Measurements from ENCODE around the gene UNC13B.

- no peak for TF ChIP-seq ZNF609 (CRISPR knock-in tag; IDR thresholded peaks at IDR 0.05; ENCODE audit: borderline replicate concordance)
- TF ChIP-seq ZNF10 (CRISPR knock-in tag; IDR thresholded peaks at IDR 0.05; ENCODE audit: borderline replicate concordance, low read depth): no peak
- TF ChIP-seq, protein P1, sequence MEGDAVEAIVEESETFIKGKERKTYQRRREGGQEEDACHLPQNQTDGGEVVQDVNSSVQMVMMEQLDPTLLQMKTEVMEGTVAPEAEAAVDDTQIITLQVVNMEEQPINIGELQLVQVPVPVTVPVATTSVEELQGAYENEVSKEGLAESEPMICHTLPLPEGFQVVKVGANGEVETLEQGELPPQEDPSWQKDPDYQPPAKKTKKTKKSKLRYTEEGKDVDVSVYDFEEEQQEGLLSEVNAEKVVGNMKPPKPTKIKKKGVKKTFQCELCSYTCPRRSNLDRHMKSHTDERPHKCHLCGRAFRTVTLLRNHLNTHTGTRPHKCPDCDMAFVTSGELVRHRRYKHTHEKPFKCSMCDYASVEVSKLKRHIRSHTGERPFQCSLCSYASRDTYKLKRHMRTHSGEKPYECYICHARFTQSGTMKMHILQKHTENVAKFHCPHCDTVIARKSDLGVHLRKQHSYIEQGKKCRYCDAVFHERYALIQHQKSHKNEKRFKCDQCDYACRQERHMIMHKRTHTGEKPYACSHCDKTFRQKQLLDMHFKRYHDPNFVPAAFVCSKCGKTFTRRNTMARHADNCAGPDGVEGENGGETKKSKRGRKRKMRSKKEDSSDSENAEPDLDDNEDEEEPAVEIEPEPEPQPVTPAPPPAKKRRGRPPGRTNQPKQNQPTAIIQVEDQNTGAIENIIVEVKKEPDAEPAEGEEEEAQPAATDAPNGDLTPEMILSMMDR (CRISPR knock-in tag; IDR thresholded peaks at IDR 0.05): no peak
- TF ChIP-seq KAT7 (CRISPR knock-in tag; IDR thresholded peaks at IDR 0.05; ENCODE audit: borderline replicate concordance): no peak
- no peak for TF ChIP-seq ZNF792 (CRISPR knock-in tag; IDR thresholded peaks at IDR 0.05)
Observed at GRCh38 chr9:35232867-35233544, 71.2 kb downstream of the UNC13B start.
